GM23338 (cell line): Measurements from ENCODE around the gene BTBD18.

ENCODE experiments used
- CREB1 ChIP-seq: fragments of 250-450 bp; sonication (Bioruptor Pico); IDR thresholded peaks from 2 replicates; pipeline ENCODE4 v1.5.0; 2020; ENCODE audit warnings: low read depth, mild to moderate bottlenecking, moderate library complexity
- EZH2 ChIP-seq: fragments of 200-600 bp; sonication (generic); IDR thresholded peaks from one replicate; pipeline ENCODE4 v1.8.0; 2017; ENCODE audit warnings: antibody characterized with exemption, mild to moderate bottlenecking, low read depth; ENCODE audit not compliant: unreplicated experiment
- EZH2phosphoT487 ChIP-seq: fragments of 200-600 bp; sonication (generic); IDR thresholded peaks from one replicate; pipeline ENCODE4 v1.8.1; 2018; ENCODE audit warnings: antibody characterized with exemption; ENCODE audit not compliant: unreplicated experiment
- JUNB ChIP-seq: IDR thresholded peaks from one replicate; pipeline ENCODE4 v1.6.1; 2016; ENCODE audit warnings: antibody characterized with exemption; ENCODE audit not compliant: unreplicated experiment
- NANOG ChIP-seq: IDR thresholded peaks from 2 replicates; pipeline ENCODE4 v1.6.1; 2016; ENCODE audit warnings: antibody characterized with exemption, borderline replicate concordance
- POLR2AphosphoS5 ChIP-seq: IDR thresholded peaks from 2 replicates; pipeline ENCODE4 v1.6.1; 2016; ENCODE audit warnings: antibody characterized with exemption, low read depth
- STAT1 ChIP-seq: IDR thresholded peaks from one replicate; pipeline ENCODE4 v1.6.1; 2016; ENCODE audit warnings: antibody characterized with exemption; ENCODE audit not compliant: unreplicated experiment
- ZNF114 ChIP-seq: fragments of 250-450 bp; sonication (Bioruptor Pico); IDR thresholded peaks from 2 replicates; pipeline ENCODE4 v1.5.0; 2020; ENCODE audit warnings: mild to moderate bottlenecking, moderate library complexity
- ZNF331 ChIP-seq: fragments of 250-450 bp; sonication (Bioruptor Pico); IDR thresholded peaks from 2 replicates; pipeline ENCODE4 v1.5.0; 2020; ENCODE audit warnings: low read depth, mild to moderate bottlenecking, moderate library complexity
- TF ChIP-seq, protein P1 (sequence below), 2 experiments: fragments of 200-600 bp in 1 of 2; sonication (generic) in 1 of 2; conservative IDR thresholded peaks; 2 replicates each; pipeline versions ENCODE4 v1.5.1 to v1.6.1; 2016 to 2017; ENCODE audit warnings: antibody characterized with exemption in 2 of 2, low read depth in 2 of 2, mild to moderate bottlenecking in 2 of 2, moderate library complexity in 1 of 2
- TF ChIP-seq, protein P2 (sequence below): IDR thresholded peaks from one replicate; pipeline ENCODE4 v1.6.1; 2018; ENCODE audit warnings: antibody characterized with exemption; ENCODE audit not compliant: unreplicated experiment
- TF ChIP-seq, protein P3 (sequence below): IDR thresholded peaks from 2 replicates; pipeline ENCODE4 v1.6.1; 2016; ENCODE audit warnings: antibody characterized with exemption

DNA sequence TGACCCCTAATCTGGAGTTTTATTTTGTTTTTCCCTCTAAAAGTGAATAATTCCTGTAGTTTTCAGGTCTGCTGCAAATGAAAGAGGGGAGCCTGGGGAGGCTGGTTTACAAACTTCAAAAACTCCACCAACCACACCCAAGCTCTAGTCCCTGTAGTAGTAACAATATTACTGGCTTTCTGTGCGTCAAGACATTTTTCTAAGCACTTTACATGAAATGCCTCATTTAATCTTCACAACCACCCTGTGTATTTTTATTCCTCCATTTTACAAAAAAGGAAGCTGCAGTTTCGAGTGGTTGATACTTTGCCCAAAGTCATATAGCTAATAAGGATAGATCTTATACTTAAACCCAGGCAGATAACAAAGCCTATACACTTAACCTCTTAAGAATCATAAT lies 33.5 kb upstream of the BTBD18 start:
- TF ChIP-seq, protein P1, sequence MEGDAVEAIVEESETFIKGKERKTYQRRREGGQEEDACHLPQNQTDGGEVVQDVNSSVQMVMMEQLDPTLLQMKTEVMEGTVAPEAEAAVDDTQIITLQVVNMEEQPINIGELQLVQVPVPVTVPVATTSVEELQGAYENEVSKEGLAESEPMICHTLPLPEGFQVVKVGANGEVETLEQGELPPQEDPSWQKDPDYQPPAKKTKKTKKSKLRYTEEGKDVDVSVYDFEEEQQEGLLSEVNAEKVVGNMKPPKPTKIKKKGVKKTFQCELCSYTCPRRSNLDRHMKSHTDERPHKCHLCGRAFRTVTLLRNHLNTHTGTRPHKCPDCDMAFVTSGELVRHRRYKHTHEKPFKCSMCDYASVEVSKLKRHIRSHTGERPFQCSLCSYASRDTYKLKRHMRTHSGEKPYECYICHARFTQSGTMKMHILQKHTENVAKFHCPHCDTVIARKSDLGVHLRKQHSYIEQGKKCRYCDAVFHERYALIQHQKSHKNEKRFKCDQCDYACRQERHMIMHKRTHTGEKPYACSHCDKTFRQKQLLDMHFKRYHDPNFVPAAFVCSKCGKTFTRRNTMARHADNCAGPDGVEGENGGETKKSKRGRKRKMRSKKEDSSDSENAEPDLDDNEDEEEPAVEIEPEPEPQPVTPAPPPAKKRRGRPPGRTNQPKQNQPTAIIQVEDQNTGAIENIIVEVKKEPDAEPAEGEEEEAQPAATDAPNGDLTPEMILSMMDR (conservative IDR thresholded peaks at IDR 0.05; ENCODE audit: low read depth in 2 of 2) = no peak
- no peak for TF ChIP-seq EZH2
- no peak for TF ChIP-seq CREB1
- TF ChIP-seq, protein P2, sequence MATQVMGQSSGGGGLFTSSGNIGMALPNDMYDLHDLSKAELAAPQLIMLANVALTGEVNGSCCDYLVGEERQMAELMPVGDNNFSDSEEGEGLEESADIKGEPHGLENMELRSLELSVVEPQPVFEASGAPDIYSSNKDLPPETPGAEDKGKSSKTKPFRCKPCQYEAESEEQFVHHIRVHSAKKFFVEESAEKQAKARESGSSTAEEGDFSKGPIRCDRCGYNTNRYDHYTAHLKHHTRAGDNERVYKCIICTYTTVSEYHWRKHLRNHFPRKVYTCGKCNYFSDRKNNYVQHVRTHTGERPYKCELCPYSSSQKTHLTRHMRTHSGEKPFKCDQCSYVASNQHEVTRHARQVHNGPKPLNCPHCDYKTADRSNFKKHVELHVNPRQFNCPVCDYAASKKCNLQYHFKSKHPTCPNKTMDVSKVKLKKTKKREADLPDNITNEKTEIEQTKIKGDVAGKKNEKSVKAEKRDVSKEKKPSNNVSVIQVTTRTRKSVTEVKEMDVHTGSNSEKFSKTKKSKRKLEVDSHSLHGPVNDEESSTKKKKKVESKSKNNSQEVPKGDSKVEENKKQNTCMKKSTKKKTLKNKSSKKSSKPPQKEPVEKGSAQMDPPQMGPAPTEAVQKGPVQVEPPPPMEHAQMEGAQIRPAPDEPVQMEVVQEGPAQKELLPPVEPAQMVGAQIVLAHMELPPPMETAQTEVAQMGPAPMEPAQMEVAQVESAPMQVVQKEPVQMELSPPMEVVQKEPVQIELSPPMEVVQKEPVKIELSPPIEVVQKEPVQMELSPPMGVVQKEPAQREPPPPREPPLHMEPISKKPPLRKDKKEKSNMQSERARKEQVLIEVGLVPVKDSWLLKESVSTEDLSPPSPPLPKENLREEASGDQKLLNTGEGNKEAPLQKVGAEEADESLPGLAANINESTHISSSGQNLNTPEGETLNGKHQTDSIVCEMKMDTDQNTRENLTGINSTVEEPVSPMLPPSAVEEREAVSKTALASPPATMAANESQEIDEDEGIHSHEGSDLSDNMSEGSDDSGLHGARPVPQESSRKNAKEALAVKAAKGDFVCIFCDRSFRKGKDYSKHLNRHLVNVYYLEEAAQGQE = no peak
- TF ChIP-seq STAT1 = no peak
- TF ChIP-seq POLR2AphosphoS5 = no peak
- no peak for TF ChIP-seq EZH2phosphoT487
- TF ChIP-seq JUNB = no peak
- TF ChIP-seq ZNF114 (CRISPR knock-in tag) = no peak
- TF ChIP-seq, protein P3, sequence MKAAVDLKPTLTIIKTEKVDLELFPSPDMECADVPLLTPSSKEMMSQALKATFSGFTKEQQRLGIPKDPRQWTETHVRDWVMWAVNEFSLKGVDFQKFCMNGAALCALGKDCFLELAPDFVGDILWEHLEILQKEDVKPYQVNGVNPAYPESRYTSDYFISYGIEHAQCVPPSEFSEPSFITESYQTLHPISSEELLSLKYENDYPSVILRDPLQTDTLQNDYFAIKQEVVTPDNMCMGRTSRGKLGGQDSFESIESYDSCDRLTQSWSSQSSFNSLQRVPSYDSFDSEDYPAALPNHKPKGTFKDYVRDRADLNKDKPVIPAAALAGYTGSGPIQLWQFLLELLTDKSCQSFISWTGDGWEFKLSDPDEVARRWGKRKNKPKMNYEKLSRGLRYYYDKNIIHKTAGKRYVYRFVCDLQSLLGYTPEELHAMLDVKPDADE = no peak
- no peak for TF ChIP-seq ZNF331 (CRISPR knock-in tag)
- no peak for TF ChIP-seq NANOG
